NCI-H2107 treated with DMSO at 0.1 percent for 48 hours (cell line): Measurements from ENCODE around the gene DCAF16.
A peak's percentile ranks its signal among the peaks of the same experiment; 100 is the strongest.
"Not testable (repeated sequence)": the region's sequence is repeated elsewhere in the genome, so short reads cannot be mapped to it uniquely, and the experiment has no call there.

Source experiments
- DNase-seq: peaks from one replicate; lab custom pipeline; 2025; ENCODE audit not compliant: unreplicated experiment; lab: John Stamatoyannopoulos, UW

The DCAF16 gene

DNA sequence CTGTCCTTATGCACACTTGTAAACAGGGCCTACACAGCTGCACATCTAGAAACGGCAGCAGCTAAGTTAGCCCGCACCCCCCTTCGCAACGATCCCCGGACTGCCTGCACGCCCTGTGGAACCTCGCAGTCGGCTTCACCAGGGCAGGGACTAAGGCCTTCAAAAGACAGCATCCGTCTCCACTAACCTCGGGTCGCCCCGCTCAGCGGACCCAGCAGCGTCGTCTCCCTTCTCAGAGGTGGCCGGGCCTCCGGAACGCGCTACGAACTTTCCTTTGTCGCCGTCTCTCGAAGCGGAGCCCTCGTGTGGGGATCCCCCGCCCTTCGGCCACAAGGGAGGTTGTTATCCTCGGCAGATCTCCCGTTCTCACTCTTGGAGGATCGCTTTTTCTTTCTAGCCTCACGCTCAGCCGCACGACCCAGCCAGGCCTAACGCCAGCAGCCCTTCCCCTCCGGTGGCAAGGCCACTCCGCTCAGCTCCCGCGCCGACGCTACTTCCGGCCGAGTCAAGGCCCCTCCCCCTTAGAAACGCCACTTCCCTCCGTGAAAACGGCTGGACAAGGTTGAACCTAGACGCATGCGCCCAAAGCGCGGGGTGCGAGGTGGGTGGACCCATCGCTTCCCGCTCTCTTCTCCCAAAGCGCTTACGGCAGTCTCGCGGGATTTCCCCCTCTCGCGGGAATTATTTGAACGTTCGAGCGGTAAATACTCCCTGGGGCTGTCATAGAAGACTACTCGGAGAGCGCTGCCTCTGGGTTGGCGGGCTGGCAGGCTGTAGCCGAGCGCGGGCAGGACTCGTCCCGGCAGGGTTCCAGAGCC is at the start of gene DCAF16, which contains the start of gene NCAPG:
Gene DCAF16, minus strand, starts transcription at position 498 of the 818 bp plus-strand sequence. CDS start 6,616 bp downstream, outside the sequence.
Gene NCAPG, plus strand, starts transcription at position 720 of the 818 bp plus-strand sequence. CDS start 99 bp downstream, outside the sequence.
- peak; percentile 77 for DNase-seq

DNA sequence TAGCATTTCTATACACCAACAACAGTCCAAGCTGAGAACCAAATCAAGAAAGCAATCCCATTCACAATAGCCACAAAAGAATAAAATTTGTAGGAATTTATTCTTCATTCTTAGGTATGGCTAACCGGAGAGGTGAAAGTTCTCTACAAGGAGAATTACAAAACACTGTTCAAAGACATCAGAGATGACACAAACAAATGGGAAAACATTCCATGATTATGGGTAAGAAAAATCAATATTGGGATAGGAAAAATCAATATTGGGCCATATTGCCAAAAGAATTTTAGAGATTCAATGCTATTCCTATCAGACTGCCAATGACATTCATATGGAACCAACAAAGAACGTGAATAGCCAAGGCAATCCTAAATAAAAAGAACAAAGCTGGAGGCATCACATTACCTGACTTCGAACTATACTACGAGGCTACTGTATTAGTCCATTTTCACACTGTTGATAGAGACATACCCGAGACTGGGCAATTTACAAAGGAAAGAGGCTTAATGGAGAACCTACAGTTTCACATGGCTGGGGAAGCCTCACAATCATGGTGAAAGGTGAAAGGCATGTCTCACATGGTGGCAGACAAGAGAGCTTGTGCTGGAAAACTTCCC is 49.3 kb upstream of the DCAF16 start:
- DNase-seq: no peak

DNA sequence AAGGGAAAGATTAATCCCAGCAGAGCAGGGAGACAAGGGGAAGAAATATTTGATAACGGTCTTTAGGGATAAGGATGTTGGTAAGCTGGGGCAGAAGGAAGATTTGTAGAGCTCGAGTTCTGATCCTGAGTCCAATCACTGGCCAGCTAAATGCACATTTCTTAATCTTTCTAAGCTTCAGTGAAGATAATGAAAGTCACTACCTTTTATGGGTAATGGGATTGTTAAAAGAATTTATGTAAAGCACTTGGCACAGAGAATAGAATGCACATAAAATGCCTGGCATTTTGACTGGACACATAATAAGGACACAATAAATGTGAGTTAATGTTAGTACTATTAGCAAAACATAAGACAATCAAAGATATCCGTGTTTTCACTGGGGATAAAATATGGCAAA is 43.5 kb upstream of the DCAF16 start:
- DNase-seq: no peak

DNA sequence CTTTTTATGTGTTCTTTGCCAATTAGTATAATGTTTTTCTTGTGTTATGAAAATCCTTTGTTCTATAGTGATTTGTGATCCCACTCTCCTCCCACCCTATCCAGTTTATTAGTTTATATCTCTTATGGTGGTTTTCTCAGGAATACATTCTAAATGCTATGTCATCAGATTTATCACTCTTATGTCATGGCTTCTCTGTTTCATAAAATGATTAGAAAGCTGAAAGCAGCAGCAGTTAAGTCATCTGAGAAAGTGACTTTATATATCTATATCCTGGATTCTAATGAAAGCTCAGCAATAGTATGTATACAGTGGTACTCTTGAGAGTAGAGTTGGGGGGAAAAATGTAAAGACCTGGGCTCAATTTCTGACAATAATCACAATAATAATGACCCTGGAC is 41.4 kb upstream of the DCAF16 start:
- DNase-seq: no peak

DNA sequence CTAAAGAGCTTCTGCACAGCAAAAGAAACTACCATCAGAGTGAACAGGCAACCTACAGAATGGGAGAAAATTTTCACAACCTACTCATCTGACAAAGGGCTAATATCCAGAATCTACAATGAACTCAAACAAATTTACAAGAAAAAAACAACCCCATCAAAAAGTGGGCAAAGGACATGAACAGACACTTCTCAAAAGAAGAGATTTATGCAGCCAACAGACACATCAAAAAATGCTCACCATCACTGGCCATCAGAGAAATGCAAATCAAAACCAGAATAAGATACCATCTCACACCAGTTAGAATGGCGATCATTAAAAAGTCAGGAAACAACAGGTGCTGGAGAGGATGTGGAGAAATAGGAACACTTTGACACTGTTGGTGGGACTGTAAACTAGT is 39.7 kb upstream of the DCAF16 start:
- DNase-seq: not testable (repeated sequence)

DNA sequence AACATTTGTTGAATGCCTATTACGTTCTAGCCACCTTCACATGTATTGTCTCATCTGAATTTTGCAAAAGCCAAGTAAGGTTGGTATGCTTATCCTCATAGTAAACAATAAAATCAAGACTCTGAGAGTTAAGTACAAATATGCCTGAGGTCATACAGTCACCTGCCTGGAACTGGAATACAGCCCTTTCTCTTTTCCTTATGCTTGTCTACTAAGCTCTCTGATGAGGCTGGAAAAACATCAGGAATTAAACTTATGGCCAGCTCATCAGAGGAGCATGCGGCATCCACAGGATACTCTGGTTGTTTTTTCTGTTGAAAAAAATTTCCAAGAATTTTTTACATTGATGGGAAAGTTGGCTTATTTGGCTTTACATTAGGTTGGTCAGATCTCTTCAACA is 35.7 kb upstream of the DCAF16 start:
- DNase-seq: no peak

DNA sequence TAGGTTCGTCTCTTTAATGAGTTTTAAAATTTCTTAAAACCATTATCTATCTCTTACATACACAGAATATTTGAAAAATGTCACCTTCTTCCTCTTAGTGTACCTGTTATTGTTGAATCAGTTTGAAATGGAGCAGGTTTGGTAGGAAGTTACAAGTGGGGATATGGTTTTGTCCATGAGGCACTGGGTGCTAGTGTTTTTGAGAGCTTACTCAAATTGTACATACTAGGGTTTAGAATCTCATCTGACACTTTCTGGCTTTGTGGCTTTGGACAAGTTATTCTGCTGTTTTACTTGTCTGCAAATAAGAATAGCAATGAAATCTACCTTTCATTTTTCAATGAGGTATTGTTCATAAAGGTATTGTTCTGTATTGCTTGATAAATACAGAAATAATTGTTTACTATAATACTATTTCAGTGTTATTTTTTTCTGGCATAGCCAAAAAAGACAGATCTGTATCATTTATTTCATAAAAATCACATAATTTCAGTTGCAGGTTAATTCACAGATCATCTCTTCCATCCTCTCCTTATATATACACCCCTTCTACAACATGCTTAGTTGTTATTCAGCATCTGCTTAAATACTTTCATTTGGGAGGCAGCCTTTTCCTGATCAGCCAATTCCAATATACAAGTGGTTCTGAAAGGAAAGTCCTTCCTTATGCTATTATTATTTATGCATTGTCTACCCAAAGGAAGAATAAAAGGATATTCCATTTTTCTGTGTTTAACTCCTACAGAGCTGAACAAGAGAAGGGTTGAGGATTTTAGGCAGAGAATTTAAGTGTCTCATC is 13.5 kb upstream of the DCAF16 start:
- no peak for DNase-seq

DNA sequence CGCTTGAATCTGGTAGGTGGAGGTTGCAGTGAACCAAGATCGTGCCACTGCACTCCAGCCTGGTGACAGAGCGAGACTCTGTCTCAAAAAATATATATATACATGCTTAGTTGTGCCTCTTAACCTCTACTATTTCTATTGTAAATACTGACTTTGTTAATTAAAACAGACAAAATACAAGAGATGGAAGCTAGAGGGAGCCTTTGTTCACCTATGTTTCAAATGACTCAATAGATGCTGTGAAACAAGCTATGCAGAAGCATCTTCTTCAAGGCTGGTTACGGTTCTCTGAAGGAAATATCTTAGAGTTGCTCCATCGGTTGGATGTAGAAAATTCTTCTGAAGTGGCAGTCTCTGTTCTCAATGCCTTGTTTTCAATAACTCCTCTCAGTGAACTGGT is 6.5 kb upstream of the DCAF16 start:
- no peak for DNase-seq

DNA sequence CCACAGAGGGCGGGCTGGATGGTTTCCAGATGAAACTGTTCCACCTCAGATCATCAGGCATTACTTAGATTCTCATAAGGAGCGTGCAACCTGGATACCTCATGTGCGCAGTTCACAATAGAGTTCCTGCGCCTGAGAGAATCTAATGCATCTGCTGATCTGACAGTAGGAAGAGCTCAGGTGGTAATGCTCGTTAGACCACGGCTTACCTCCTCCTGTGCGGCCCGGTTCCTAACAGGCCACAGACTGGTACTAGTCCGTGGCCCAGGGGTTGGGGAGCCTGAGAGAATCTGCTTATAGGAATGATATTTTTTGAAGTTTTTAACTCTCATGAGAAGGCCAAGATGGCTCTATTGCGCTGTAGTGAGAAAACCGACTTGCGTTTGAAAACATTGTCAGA is 5.6 kb upstream of the DCAF16 start:
- DNase-seq: no peak

DNA sequence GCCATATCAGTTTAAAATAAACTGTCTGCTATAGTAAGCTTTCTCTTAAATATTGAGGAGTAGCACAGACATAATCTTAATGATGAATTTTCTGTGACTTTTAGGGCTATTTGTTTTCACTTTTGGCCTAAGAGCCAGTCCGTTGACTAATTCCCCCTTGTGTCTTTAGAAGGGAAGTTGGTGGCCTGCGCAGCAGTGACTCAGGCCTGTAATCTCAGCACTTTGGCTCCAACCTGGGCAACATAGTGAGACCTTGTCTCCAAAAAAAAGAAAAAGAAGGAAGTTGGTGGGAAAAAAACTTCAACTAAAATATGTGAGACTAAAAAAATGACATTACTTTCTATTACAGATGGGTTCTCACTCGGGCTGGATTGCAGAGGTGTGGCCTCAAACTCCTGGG is 3.6 kb upstream of the DCAF16 start:
- DNase-seq: no peak

DNA sequence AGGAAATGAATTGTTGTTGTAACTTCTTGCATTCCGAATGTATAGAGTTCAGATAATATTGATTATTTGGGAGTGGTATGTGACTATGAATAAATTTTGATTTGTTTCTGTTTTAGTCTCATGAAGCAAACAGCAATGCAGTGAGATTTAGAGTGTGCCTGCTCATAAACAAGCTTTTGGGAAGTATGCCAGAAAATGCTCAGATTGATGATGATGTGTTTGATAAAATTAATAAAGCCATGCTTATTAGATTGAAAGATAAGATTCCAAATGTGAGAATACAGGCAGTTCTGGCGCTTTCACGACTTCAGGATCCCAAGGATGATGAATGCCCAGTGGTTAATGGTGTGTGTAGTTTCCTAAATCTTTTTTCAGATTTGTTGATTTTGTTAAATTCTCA is 2.2 kb upstream of the DCAF16 start:
- DNase-seq: no peak

DNA sequence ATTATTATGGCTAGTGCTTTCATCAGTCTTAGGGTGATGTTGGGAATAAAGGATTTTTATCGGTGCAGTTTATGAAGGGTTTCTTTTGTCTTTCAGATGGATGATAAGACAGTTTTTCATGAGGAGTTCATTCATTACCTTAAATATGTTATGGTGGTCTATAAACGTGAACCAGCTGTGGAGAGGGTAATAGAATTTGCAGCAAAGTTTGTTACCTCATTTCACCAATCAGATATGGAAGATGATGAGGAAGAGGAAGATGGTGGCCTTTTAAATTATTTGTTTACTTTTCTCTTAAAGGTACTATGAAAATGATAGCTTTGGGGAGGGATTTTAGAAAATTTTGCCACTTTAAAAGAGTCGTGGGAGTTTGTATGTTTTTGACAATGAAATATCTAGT is 1.6 kb upstream of the DCAF16 start:
- DNase-seq: no peak

DNA sequence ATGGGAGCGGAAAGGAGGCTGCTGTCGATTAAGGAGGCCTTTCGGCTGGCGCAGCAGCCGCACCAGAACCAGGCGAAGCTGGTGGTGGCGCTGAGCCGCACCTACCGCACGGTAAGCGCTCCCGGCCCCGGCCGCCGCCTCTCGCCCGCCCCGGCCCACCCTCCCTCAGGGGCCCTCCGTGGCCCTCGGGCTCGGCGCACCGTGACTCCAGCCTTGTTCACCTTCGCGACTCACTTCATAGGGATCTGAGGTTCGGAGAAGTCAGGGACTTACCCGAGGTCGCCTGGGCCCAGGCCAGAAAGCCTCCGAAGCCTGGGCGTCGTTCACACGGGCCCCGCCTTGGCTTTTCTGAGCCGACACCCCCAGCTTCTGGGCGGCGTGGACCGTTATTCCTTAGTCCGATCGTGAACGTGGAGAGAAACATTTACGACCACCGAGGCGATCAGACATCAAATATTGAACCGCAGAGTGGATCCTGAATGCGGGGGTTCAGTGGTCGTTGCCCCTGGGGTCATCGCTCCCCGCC is 584 bp upstream of the DCAF16 start:
- DNase-seq: no peak

DNA sequence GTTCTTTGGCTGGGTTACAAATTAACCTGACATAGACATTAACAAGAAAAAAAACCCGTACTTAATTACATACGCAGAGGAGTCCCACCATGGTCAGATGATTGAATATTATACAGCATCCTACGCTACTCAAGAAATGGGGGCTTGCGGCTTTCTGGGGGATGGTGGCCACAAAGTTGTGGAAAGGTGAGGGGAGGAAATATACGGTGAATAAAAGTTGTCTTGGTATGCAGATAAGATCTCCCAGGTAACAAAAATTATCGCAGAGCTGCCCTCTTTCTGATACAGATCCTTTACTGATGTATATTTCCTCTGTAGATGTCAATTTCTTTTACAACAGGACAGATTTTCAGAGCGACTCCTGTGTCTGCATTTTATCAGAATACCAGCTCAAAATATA is 890 bp downstream of the DCAF16 start:
- DNase-seq: no peak

DNA sequence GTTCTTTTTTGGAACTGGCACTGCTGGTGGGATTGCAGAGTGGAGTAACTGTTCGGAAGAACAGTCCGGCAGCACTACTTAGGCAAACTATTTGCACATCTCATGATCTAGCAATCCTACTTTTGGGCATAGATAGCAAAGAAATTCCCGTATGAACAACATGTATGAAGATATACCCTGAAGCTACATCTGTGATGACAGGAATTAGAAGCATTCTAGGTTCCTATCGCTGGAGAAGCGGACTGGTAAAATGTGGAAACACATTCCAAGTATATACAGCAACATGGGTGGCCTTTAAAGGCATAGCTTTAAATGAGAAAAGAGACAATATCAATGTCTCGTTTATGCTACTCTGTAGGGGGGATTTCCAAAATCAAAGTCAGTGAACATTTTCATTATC is 3.1 kb downstream of the DCAF16 start:
- DNase-seq: no peak

DNA sequence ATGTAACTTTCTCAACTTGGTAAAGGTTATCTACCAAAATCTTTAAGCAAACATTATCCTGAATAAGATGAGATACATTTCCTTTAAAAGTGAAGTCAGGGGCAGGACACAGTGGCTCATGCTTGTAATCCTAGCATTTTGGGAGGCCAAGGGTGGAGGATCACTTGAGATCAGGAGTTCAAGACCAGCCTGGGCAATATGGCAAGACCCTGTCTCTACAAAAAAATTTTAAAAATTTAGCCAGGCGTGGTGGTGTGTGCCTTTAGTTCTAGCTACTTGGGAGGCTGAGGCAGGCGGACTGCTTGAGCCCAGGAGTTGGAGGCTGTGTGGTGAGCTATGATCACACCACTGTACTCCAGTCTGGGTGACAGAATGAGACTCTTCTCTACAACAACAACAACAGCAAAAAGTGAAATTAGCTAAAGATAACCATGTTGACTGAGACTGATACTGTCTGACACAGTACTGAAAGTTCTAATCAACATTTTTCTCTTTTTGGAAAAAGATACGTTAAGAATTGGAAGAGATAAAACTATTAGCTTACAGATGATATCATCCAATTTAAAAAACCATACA is 4.9 kb downstream of the DCAF16 start:
- no peak for DNase-seq

DNA sequence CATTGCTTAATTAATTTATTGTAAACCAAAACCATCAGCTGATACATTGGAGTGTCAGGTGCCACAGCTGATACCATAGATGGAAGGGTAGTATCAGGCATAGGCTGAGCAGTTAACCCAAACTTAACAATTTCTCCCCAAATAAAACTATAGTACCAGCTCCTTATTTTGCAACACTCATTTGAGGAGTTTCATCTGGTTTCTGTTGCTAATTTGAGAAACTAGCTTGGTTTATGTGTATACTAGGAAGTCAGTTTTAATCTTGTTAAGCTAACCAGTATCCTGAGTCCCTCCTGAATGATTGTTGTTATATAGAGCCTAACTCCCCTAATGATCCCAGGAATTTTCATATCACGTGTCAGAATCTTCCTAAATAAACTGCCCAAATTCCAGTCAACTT is 12.7 kb downstream of the DCAF16 start:
- DNase-seq: no peak

DNA sequence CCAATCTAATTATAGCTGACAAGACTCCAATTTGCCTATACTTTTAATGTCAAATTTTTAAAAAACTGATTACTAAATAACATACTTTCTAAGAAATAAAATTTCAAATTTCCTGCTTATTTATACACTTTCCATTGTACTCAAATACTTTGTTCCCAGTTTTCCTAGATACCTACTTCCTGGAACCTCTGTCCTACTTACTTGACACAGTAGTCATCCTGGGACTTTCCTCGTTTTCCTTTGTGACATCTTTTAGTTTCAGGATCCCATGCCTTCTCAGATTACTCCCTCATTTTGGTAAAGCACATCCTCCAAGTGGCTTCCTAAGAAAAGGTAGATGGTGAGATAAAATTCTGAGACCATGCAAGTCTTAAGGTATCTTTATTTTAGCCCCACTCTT is 15.8 kb downstream of the DCAF16 start:
- DNase-seq: no peak

DNA sequence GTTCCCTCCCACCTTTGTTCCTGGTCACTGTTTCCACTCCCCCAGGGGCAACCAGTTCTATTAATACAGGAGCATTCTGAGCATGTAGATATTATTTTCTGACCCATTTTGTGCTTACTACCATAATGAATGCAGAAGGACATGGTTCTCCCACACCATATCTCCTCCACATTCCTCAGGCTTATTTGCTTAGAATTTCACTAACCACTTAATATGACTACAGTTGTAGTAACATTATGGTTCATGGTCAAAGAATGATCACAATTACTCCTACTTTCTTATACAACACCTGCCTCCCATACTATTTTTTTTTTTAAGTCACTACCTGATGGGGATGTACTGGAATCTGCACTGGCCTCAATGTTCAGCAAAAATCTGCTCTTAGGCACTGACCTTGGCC is 21.6 kb downstream of the DCAF16 start:
- DNase-seq: no peak

DNA sequence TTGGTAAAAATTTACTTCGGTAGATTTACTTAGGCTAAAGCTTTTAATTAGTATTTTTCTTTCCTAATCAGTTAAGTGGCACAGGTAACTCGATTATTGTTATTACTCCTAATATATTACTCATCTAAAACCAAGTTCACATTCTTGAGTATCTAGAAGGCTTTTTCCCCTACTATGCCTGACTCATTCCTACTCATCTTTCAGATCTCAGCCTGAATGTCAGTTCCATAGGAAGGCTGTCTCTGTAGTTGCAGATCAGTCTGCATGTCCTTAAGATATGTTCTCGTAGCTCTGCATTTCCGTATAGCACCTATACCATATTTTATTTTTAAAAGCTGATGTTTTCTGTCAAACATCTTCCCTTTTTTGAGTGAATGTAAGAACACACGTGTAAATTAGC is 23.2 kb downstream of the DCAF16 start:
- DNase-seq: no peak

DNA sequence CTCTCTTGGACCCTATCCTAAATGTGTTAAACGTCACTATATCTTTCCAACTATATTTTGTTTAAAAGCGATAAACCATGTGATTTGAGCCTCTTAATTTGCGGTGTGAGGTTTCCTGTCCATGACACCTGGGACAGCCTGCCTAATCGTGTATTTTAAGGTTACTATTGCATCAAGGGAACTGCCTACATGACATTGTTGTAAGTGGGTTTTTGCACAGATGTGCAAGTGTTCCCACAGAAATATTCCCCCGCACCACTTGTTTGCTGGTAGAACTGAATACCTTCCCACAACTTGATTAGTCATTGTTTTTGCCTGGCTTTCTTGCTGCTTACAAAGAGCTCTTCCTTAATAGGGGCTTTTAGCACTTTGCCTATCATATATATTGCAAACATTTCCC is 24.0 kb downstream of the DCAF16 start:
- DNase-seq: no peak
